ENCODE results near the gene POLH. TPM values are rescaled to one million over a fixed set of nuclear protein-coding genes. Genes with fewer than 3 reads are reported as not detected.
"Not testable (repeated sequence)": the region's sequence is repeated elsewhere in the genome, so short reads cannot be mapped to it uniquely, and the experiment has no call there.

Gene POLH
- total RNA-seq, 2 experiments from 2014 or later: 63.3 to 68.6 TPM

- Mint-ChIP-seq H3K36me3 (ENCODE audit: low read depth) (peaks cover 24% of the 10 kb centered on the region), H3K4me3 (peak overlapping the region; percentile 91), H3K4me1 (ENCODE audit: low read depth) (peaks cover 45% of the 10 kb centered on the region), H3K27me3 (ENCODE audit: low read depth) (no peaks in the 10 kb centered on the region), H3K27ac (peak overlapping the region; percentile 95), H3K9me3 (no peaks in the 10 kb centered on the region)
- intact Hi-C loops (cut with micrococcal nuclease): loop anchor here (5.0 kb wide), 1 partner anchor 254 kb away; no protein-coding TSS in a partner anchor
- CTCF ChIA-PET: interaction anchor here (1.4 to 1.7 kb wide), 3 partner anchors 32 to 442 kb away, joined by 3 to 6 read pairs (median 5); no protein-coding TSS in a partner anchor
- peak; percentile 26 for DNase-seq
These were observed 60.3 kb downstream of the POLH start for GRCh38 chr6:43636308-43636659.

GRCh38 chr6:43639984-43640800 is 64.2 kb downstream of the POLH start:
- CTCF ChIA-PET: interaction anchor here (0.6 kb wide), 1 partner anchor 112 kb away, joined by 3 read pairs; no protein-coding TSS in a partner anchor
- no peaks in the 10 kb centered on the region for H3K9me3 Mint-ChIP-seq
- peak overlapping the region; percentile 6 for H3K27ac Mint-ChIP-seq
- no peaks in the 10 kb centered on the region for H3K27me3 Mint-ChIP-seq (ENCODE audit: low read depth)
- peaks cover 27% of the 10 kb centered on the region for H3K36me3 Mint-ChIP-seq (ENCODE audit: low read depth)
- H3K4me1 Mint-ChIP-seq (ENCODE audit: low read depth): peaks cover 42% of the 10 kb centered on the region
- no peak overlapping the region for H3K4me3 Mint-ChIP-seq
- DNase-seq: no peak
- intact Hi-C loops (cut with micrococcal nuclease): loop anchor here (5.0 kb wide), 1 partner anchor 258 kb away; no protein-coding TSS in a partner anchor

GRCh38 chr6:43644940-43645612 is 69.1 kb downstream of the POLH start, which contains the start of gene RSPH9:
TSS of gene RSPH9 (plus strand) at chr6:43645036. CDS start at chr6:43645099, 63 bp downstream.
- peaks cover 11% of the 10 kb centered on the region for H3K4me1 Mint-ChIP-seq (ENCODE audit: low read depth)
- H3K9me3 Mint-ChIP-seq: no peaks in the 10 kb centered on the region
- no peaks in the 10 kb centered on the region for H3K27me3 Mint-ChIP-seq (ENCODE audit: low read depth)
- DNase-seq: peak; percentile 82
- CTCF ChIA-PET: interaction anchor here (0.8 to 0.9 kb wide), 2 partner anchors 9 to 23 kb away, joined by 3 read pairs; partner anchors contain the start of gene MAD2L1BP
- H3K36me3 Mint-ChIP-seq (ENCODE audit: low read depth): peaks cover 6% of the 10 kb centered on the region
- H3K27ac Mint-ChIP-seq: no peak within 1 kb of the TSS
- H3K4me3 Mint-ChIP-seq: peak within 1 kb of the TSS; percentile 75
- intact Hi-C loops (cut with micrococcal nuclease): loop anchor here (1.0 kb wide), 2 partner anchors 10 to 16 kb away; partner anchors contain the start of genes GTPBP2 and MAD2L1BP

- H3K4me3 Mint-ChIP-seq: peak overlapping the region; percentile 75
- CTCF ChIA-PET: interaction anchor here (0.8 to 0.9 kb wide), 2 partner anchors 10 to 22 kb away, joined by 3 read pairs; partner anchors contain the start of gene MAD2L1BP
- no peaks in the 10 kb centered on the region for H3K9me3 Mint-ChIP-seq
- no peak overlapping the region for H3K27ac Mint-ChIP-seq
- peaks cover 7% of the 10 kb centered on the region for H3K4me1 Mint-ChIP-seq (ENCODE audit: low read depth)
- no peaks in the 10 kb centered on the region for H3K27me3 Mint-ChIP-seq (ENCODE audit: low read depth)
- intact Hi-C loops (cut with micrococcal nuclease): loop anchor here (1.0 kb wide), 2 partner anchors 10 to 16 kb away; partner anchors contain the start of genes GTPBP2 and MAD2L1BP
- no peak for DNase-seq
- peaks cover 5% of the 10 kb centered on the region for H3K36me3 Mint-ChIP-seq (ENCODE audit: low read depth)
These were observed 69.6 kb downstream of the POLH start for GRCh38 chr6:43645613-43645964.

- no peak overlapping the region for H3K27ac Mint-ChIP-seq
- no peaks in the 10 kb centered on the region for H3K9me3 Mint-ChIP-seq
- peaks cover 7% of the 10 kb centered on the region for H3K4me1 Mint-ChIP-seq (ENCODE audit: low read depth)
- intact Hi-C loops (cut with micrococcal nuclease): no loop called here
- no peaks in the 10 kb centered on the region for H3K27me3 Mint-ChIP-seq (ENCODE audit: low read depth)
- H3K4me3 Mint-ChIP-seq: no peak overlapping the region
- CTCF ChIA-PET: interaction anchor here (1.6 kb wide), 1 partner anchor 18 kb away, joined by 5 read pairs; no protein-coding TSS in a partner anchor
- no peak for DNase-seq
- no peaks in the 10 kb centered on the region for H3K36me3 Mint-ChIP-seq (ENCODE audit: low read depth)
These were observed 71.6 kb downstream of the POLH start for GRCh38 chr6:43647613-43648012.

GRCh38 chr6:43648248-43648647 is 72.3 kb downstream of the POLH start:
- no peaks in the 10 kb centered on the region for H3K9me3 Mint-ChIP-seq
- H3K27ac Mint-ChIP-seq: no peak overlapping the region
- intact Hi-C loops (cut with micrococcal nuclease): no loop called here
- no peaks in the 10 kb centered on the region for H3K36me3 Mint-ChIP-seq (ENCODE audit: low read depth)
- CTCF ChIA-PET: interaction anchor here (1.0 kb wide), 1 partner anchor 19 kb away, joined by 3 read pairs; no protein-coding TSS in a partner anchor
- DNase-seq: no peak
- H3K27me3 Mint-ChIP-seq (ENCODE audit: low read depth): no peaks in the 10 kb centered on the region
- peaks cover 7% of the 10 kb centered on the region for H3K4me1 Mint-ChIP-seq (ENCODE audit: low read depth)
- no peak overlapping the region for H3K4me3 Mint-ChIP-seq

GRCh38 chr6:43652822-43653221 is 76.8 kb downstream of the POLH start:
- H3K9me3 Mint-ChIP-seq; H3K27ac Mint-ChIP-seq; H3K36me3 Mint-ChIP-seq (ENCODE audit: low read depth); H3K27me3 Mint-ChIP-seq (ENCODE audit: low read depth); intact Hi-C loops (cut with micrococcal nuclease); H3K4me3 Mint-ChIP-seq; DNase-seq; H3K4me1 Mint-ChIP-seq (ENCODE audit: low read depth): not testable (repeated sequence)
- CTCF ChIA-PET: interaction anchor here (1.1 kb wide), 1 partner anchor 432 kb away, joined by 4 read pairs; no protein-coding TSS in a partner anchor

- Mint-ChIP-seq H3K27me3 (ENCODE audit: low read depth) (no peaks in the 10 kb centered on the region), H3K4me3 (no peak overlapping the region), H3K36me3 (ENCODE audit: low read depth) (no peaks in the 10 kb centered on the region), H3K27ac (no peak overlapping the region), H3K9me3 (no peaks in the 10 kb centered on the region), H3K4me1 (ENCODE audit: low read depth) (no peaks in the 10 kb centered on the region)
- intact Hi-C loops (cut with micrococcal nuclease): no loop called here
- no peak for DNase-seq
- CTCF ChIA-PET: interaction anchor here (0.6 kb wide), 1 partner anchor 405 kb away, joined by 5 read pairs; no protein-coding TSS in a partner anchor
These were observed 81.3 kb downstream of the POLH start for GRCh38 chr6:43657221-43657802.

GRCh38 chr6:43658161-43658560 is 82.2 kb downstream of the POLH start:
- CTCF ChIA-PET: no interaction called here

GRCh38 chr6:43662948-43663347 is 87.0 kb downstream of the POLH start:
- H3K36me3 Mint-ChIP-seq (ENCODE audit: low read depth); intact Hi-C loops (cut with micrococcal nuclease); DNase-seq; H3K27me3 Mint-ChIP-seq (ENCODE audit: low read depth); H3K27ac Mint-ChIP-seq; H3K9me3 Mint-ChIP-seq; H3K4me3 Mint-ChIP-seq: not testable (repeated sequence)
- CTCF ChIA-PET: interaction anchor here (0.6 to 1.2 kb wide), 3 partner anchors 13 to 111 kb away, joined by 3 to 5 read pairs (median 3); no protein-coding TSS in a partner anchor
- peaks cover 12% of the 10 kb centered on the region for H3K4me1 Mint-ChIP-seq (ENCODE audit: low read depth)

More at GRCh38 chr6:43658161-43658560, 82.2 kb downstream of the POLH start:
- Mint-ChIP-seq H3K9me3 (no peaks in the 10 kb centered on the region), H3K4me3 (no peak overlapping the region), H3K4me1 (ENCODE audit: low read depth) (peaks cover 1% of the 10 kb centered on the region), H3K27me3 (ENCODE audit: low read depth) (no peaks in the 10 kb centered on the region), H3K27ac (no peak overlapping the region), H3K36me3 (ENCODE audit: low read depth) (no peaks in the 10 kb centered on the region)
- no peak for DNase-seq
- intact Hi-C loops (cut with micrococcal nuclease): no loop called here
